ENCODE results near the gene MKLN1.

Gene MKLN1

DNA sequence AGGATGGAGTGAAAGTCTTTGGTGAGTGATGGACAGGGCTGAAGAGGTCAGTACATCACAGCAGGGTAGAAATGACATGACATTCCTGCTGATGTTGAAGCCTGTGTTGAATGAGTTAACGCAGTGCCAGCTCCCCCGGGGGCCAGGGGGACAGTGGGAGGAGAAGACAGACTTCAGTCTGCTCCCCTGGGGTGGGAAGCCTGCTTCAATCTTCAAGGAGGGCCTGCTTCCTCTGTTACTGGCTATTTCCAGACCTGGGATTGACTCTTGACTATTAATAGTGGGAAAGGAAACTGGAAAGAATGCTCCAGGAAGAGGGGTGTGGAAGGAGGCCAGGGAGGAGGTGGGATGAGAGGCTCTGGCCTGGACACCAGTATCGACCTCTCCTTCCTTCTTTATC, 201.5 kb downstream of the MKLN1 start:
- DNase-seq: no peak

DNA sequence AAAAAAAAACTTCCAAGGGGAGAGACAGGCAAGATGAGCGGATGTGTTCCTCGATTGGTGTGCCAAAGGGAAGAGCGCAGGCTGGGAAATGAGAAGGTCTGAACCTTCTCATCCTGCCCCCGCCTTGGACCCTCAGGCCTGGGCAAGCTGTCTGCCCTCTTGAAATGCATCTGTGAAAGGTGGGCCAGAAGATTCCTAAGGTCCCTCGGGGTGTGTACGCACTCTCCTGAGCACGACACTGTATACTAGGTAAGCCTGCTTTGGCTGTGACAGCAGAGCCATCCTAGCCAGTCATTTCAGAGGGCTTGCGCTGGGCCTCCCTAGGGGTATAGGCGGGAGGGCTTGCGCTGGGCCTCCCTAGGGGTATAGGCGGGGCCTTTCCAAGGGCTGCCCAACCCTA, 201.9 kb downstream of the MKLN1 start:
- DNase-seq: no peak

DNA sequence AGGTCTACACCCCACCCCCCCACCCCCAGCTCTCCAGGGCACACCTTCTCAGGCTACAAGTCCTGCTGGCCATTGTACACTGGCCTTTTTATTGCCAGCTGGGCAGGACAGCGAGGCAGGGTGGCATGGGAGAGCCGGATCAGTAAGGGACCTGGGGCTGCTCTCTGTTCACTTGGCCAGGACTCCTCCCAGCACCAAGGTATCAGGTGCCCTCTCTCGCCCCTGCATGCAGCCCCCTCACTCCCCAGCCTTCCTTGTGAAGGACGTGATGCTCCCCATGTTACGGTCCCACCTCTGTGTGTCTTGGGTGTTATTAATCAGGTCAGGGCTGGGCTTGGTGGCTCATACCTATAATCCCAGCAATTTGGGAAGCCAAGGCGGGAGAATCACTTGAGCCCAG, 202.5 kb downstream of the MKLN1 start:
- no peak for DNase-seq

DNA sequence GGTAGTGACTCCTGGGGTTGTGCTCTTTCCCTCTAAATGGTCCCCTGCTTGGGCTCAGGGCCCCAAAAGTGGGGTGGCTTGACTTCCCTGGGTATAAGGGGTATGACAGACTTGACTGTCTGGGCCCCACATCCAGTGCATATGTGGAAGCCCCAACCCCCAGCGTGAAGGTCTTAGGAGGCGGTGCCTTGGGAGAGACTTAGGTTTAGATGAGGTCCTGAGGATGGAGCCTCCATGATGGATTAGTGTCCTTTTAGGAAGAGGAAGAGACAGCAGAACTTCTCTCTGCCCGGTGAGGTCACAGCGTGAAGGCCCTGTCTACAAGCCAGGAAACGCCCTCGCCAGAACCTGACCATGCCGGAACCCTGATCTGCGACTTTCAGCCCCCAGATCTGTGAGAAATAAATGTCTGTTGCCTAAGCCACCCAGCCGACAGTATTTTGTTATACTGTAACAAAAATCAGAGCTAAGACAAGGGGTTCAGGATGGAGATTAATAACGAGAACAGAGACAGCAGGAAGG, 205.0 kb downstream of the MKLN1 start:
- no peak for DNase-seq

DNA sequence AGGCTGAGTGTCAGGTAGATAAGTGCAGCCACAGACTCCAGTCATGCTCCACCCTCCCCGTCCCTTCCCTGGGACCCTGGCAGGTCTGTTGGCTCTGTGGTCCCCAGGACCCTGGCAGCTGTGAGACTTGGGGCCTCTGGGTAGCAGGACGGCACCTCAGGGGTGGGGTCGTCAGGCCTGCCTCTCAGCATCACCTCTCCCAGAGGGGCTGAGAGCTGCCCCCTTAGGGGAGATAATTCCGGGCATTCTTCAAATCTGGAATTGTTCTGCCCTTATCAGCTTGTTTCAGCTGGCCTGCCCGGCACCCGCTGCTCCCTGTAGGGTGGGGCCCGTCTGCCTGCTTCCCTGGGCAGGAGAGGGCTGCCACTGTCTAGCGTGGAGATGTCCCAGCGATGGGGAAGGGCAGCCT, 205.5 kb downstream of the MKLN1 start:
- DNase-seq: no peak

DNA sequence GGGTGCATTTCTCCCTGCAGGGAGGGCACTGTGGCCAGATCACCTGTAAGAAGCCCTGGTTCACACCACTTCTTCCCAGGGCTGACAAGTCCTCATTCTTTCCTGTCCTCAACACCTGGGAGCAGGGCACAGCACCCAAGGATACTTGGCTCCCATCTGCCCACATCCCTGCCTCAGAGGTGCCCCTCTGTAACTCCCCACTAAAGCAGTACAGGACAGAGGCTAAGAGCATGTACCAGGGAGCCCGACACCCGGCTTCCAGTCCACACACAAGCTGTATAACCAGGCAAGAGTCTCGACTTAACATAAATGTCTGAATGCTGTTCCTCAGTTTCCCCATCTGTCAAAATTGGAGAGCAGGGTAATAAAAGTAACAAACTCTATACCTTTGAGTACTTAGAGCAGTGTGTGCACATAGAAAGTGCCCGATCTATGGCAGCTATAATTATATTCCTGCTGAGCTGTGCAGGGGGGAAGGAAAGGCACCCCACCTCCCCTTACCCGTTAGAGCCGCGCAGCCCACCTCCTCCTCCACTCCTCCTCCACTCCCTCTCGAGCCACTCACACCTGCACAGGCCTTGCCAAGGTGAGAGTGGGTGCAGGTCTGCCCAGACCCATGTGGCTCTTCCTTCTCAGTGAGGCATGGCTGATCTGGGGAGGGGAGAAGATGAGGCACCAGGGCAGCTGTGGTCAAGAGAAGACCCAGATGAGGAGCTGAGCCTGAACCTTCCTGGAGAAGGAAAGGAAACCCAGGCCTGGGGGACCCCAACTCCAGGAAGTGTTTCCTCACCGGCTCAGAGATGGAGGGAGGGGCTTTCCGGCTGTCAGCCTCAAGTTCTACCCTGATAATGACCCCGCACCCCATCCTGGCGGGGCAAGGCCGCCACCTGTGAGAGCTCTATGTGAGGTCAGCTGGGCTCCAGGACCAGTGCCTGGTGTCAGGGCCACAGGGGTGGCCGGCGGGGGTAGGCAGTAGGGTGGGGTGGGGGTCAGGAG, 206.2 kb downstream of the MKLN1 start:
- no peak for DNase-seq

DNA sequence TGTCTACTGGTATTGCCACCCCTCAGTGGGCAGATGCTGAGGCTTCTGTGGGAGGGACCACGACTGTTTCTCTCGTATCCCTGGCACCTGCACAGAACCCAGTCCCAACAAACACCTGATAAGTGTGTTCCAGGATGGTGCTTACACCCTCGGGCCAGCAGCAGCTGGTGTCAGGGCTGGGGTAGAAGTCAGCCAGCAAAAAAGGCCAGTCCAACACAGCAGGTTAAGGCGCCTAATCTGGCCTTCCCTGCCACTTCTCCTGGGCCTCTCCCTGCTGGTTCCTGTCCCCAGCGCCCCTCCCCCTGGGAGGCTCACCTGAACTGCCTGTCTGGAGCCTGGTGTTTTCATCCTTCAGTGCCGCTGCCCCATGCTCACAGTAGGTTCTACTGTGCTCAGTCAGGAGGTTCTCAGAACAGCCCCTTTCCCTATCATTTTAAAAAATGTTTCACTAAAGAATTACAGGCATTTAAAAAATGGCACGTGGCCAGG, 208.7 kb downstream of the MKLN1 start:
- DNase-seq: no peak

DNA sequence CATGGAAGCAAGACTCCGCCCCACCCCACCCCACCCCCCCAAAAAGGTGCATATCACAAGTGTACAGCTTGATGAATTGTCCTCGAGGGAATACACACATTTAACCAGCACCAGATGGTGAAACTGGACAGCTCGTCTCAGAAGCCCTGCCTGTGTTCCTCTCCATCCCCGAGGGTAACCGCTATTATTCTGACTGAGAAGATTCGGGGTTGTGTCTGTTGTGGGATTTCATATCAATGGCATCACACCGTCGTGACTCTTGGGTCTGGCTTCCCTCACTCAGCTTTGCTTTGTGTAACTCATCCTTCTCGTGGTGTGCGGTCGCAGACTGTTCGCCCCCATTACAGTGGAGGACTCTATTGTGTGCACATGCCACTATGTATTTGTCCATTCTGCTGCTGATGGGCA, 209.9 kb downstream of the MKLN1 start:
- no peak for DNase-seq

DNA sequence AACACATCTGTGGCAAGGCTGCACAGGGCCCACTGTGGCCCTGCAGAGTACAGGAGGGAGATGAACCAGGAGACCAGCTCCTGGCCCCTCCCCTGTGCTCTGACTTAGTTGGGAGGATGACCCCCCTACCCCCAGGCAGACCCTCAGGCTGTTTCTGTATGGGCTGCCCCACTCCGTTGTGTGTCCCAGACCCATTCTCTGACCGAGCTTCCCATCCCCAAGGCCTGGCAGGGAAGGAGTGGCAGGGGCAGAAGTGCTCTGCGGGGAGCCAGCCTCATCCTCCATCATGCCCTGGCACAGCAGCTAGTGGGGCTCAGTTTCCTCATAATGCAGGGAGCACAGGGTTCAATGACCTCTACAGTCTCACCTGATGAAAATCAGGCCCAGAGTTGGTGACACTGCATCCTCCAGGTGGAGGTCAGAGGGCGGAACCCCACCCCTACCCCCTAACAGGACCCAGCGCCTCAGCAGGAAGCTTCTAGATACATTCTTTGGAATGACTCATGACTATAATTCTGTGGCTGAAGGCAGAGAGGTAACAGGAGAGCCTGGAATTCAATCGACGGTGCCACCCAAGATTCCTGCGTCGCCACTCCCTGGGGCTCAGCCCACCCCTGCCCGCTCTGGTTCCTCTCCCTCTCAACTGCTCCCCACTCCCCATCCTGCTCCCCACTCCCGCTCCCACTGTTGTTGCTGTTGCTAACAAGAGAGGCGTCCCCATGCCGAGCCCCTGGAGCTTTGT, 210.6 kb downstream of the MKLN1 start:
- DNase-seq: no peak

DNA sequence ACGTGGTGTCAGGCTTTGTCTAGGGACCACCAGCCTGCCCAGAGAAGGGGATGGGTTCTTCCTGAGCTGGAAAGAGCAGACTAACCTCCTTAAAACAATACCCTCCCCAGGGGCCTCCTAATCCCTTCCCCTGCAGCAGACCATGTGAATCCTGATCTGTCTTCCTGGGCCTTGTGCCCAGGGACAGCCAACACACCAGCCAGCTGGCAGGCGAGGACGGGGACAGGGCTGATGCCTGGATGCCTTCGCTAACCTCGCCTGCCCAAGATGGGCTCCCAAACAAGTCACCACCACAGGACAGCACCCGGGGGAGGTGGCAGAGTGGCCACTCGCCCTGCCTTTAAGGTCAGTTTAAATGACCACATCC, 211.1 kb downstream of the MKLN1 start:
- DNase-seq: no peak

DNA sequence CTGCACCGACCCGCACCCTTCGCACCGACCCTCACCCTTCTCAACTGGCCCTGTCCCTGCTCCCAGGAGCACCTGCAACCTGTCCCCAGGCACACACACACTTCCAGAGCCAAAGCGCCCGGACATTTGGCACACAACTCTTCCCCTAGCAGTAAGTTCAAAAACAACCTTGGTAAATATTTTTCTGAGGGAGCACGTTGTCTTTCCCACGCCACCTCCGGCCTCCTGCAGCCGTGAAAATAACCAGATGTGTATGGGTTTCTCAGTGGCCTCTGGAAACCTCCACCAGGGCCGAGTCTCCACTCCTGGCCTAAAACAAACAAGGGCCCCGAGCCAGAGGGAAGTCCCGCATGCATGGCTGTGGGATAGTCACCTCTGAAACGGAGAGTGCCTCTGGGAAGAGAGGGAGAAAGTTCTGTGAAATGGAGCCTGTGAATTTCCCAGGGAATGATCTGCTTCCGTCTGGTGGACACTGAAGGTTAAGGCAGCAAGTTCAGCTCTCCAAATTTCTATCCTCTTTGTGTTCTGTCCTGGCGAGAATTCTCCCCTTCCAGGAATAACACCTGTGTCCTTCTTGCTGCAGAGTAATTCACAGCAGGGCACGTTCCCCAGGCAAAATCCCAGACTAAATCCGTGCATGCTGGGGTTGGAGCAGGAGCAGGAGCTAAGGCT, 213.0 kb downstream of the MKLN1 start:
- DNase-seq: no peak

DNA sequence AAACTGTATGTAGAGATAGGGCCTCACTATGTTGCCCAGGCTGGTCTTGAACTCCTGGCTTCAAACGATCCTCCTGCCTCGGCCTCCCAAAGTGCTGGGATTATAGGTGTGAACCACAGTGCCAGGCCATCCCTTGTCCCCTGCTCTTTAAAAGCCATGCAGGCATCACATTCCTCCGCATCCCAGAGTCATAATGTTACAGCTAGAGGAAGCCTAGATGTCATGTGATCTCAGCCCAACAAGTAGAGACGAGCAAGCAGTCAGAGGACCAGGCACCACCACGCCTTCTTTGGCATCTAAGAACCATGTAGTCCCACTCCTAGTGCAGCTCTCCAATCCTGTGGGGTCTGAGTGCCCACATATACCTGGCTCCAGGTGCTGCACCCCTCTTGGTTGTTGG, 215.6 kb downstream of the MKLN1 start:
- no peak for DNase-seq

DNA sequence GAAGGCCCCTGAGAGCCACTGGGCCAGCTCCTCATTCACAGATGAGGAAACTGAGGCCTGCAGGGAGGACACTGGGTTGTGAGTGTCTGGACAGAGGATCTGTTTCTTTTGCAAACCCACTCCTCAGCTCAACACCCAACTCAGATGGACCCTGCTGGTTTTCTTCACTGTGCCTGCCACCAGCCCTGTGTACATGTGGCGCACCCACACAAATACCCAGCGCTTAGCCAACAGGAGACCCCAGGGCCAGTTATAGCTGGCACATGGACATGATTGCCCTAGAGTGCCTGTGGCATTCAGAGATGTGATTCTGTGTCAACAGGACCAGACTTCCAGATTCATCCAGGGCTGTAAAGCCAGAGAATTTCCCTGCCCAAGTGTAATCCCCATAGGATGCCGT, 216.3 kb downstream of the MKLN1 start:
- no peak for DNase-seq

DNA sequence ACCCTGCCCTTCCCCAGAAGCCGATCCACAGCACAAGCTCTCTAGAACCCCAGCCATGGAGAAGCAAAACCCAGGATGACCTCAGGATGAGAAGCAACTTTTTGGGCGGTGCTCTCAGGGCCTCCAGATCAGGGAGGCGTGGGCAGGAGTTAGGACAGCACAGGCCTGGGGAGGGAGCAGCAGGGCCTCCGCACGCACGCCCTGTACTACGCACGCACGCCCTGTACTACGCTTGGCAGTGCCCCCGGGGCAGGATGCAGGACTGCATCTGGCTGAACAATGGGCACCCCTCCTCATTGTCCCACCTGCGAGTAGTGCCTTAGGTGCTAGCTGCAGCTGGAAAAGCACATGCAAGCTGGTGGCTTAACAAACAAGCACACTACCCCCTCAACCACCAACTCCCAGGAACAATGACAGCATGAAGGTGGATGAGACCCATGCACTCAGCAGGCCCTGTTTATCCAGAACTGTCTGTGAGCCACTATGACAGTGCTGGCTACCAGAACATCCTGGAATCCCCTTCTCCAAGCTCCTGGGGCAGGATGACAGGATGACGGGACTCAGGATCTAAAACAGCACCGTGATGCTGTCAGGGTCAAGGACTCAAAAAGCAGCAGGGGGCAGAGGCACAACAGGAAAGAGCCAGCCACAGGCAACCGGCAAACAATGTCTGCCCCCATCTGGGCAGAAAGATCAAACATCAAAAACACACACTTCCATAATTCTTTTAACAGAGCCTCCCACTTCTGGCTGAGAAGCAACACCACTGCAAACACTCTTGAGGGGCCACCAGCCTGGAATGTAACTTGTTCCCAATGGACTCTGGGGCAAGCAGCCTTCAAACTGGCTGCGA, 217.0 kb downstream of the MKLN1 start:
- no peak for DNase-seq

DNA sequence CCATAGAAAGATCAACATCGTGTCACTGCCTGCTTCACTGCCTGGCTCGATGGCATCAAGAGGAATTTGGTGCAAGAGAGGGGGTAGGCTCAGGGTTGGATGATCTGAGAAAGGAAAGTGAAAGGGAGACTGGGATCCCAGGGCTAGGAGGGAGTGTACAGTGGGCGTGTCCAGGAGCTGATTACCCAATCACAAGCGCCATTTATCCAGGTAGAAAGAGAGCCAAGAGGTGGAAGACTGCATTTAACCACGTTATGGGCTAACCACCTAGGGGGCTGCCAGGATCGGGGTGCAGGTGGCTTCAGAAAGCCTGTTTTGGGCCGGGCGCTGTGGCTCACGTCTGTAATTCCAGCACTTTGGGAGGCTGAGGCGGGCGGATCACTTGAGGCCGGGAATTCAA, 218.4 kb downstream of the MKLN1 start:
- DNase-seq: no peak

Data from AML-193 (cell line).